ENCODE measurements around the gene TP73. TPM values are rescaled to one million over a fixed set of nuclear protein-coding genes. Genes with fewer than 3 reads are reported as not detected.
A peak's percentile ranks its signal among the peaks of the same experiment; 100 is the strongest.

Gene TP73
- total RNA-seq, 1 donor from 2014 or later = 3.6 TPM

DNA sequence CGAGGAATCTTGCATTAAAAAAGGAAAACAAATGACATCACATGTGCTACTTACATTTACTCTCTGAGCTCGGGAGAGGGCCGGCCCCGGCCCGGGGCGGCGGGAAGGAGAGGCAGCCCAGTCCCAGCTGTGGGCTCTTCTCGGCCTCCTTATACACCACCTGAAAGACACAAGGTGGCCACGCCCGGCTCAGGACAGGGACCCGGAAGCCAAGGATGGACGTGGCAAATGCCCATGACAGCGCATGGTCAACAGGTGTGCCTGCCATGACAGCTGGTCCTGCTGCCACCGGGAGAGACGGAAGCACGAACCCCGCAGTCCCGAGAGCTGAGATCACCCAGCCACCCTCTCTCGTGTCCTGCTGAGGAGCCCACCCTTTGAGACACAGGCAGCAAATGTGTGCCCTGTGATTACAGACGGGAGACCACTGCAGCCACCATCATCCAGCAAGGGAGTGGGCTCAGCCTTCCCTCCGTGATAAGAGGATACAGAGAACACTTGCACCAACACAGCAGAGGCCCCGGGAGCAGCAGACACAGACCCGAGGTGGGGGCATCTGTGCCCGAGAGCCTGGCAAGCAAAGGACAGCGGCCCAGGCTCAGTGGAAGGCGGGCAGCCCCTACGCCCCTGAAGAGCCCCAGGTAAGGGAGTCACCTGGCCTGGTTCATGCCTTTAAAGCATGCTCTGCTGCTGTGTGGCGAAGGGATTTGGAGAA lies 18.8 kb upstream of the TP73 start:
- intact Hi-C loops (cut with DNase I) = no loop called here
- H3K36me3 ChIP-seq = peaks cover 100% of the 10 kb centered on the region

DNA sequence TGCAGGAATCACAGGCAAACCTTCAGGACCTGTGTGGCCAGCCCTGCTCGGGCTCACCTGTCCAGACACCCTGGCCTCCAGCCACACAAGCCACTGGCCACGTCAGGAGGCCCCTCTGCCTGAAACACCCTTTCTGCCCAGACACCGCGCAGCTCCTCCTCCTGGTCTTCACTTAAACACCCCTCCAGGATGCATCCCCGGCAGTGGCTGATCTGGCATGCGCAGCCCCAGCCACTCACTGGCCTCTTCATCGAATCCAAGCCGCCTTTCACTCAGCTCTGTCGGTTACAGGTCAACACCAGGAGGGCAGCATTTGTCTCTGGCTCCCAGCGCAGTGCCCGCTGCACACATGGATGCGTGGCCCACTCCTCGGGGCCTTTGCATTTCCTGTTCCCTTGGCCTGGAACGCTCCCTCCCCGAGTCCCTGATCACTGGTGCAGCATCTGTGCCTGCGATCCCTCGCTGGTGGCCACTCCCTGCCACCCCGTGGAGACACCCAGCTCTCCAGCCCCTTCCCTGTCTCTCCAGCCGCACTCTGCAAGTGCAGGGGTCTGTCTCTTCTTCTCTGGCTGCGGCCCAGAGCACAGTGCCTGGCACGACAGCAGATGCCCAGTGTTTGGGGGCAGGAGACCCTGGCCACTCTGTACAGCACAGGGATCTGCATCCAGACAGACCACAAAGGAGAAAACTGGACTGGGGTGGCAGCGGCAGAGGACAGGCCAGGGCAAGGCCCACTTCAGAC lies 18.1 kb upstream of the TP73 start:
- DNase-seq (peak; percentile 40), ATAC-seq (no peak)
- H3K27ac ChIP-seq = no peak overlapping the region
- no peaks in the 10 kb centered on the region for H3K9me3 ChIP-seq
- no peaks in the 10 kb centered on the region for H3K27me3 ChIP-seq (ENCODE audit: low read depth)
- TF ChIP-seq, protein P1, sequence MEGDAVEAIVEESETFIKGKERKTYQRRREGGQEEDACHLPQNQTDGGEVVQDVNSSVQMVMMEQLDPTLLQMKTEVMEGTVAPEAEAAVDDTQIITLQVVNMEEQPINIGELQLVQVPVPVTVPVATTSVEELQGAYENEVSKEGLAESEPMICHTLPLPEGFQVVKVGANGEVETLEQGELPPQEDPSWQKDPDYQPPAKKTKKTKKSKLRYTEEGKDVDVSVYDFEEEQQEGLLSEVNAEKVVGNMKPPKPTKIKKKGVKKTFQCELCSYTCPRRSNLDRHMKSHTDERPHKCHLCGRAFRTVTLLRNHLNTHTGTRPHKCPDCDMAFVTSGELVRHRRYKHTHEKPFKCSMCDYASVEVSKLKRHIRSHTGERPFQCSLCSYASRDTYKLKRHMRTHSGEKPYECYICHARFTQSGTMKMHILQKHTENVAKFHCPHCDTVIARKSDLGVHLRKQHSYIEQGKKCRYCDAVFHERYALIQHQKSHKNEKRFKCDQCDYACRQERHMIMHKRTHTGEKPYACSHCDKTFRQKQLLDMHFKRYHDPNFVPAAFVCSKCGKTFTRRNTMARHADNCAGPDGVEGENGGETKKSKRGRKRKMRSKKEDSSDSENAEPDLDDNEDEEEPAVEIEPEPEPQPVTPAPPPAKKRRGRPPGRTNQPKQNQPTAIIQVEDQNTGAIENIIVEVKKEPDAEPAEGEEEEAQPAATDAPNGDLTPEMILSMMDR (IDR thresholded peaks at IDR 0.05) = no peak
- peaks cover 99% of the 10 kb centered on the region for H3K36me3 ChIP-seq
- intact Hi-C loops (cut with DNase I) = no loop called here
- H3K4me3 ChIP-seq = no peak overlapping the region
- H3K4me1 ChIP-seq = peaks cover 7% of the 10 kb centered on the region

More for the DNA sequence above, 18.8 kb upstream of the TP73 start:
- H3K27me3 ChIP-seq (ENCODE audit: low read depth) = no peaks in the 10 kb centered on the region
- H3K4me1 ChIP-seq = peaks cover 7% of the 10 kb centered on the region
- DNase-seq (peak; percentile 45), ATAC-seq (no peak)
- H3K27ac ChIP-seq = no peak overlapping the region
- H3K4me3 ChIP-seq = no peak overlapping the region
- H3K9me3 ChIP-seq = no peaks in the 10 kb centered on the region
- TF ChIP-seq, protein P1 (IDR thresholded peaks at IDR 0.05) = no peak

DNA sequence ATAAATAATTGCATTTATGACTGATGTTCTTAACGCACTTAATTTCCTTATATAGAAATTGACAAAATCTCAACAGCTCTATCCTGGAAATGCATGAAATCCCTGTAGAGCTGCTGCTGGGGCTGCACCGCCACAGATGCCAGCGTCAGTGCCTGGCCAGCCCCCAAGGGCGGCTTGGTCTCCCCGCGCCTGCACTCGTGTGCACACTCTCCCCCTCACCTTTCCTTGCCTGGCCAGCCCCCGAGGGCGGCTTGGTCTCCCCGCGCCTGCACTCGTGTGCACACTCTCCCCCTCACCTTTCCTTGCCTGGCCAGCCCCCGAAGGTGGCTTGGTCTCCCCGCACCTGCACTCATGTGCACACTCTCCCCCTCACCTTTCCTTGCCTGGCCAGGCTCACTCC lies 16.2 kb upstream of the TP73 start:
- no peaks in the 10 kb centered on the region for H3K9me3 ChIP-seq
- intact Hi-C loops (cut with DNase I) = no loop called here
- ATAC-seq = no peak
- no peaks in the 10 kb centered on the region for H3K4me1 ChIP-seq
- TF ChIP-seq, protein P1 (IDR thresholded peaks at IDR 0.05) = no peak
- no peak overlapping the region for H3K4me3 ChIP-seq
- DNase-seq = no peak
- no peak overlapping the region for H3K27ac ChIP-seq
- peaks cover 90% of the 10 kb centered on the region for H3K36me3 ChIP-seq
- H3K27me3 ChIP-seq (ENCODE audit: low read depth) = no peaks in the 10 kb centered on the region

DNA sequence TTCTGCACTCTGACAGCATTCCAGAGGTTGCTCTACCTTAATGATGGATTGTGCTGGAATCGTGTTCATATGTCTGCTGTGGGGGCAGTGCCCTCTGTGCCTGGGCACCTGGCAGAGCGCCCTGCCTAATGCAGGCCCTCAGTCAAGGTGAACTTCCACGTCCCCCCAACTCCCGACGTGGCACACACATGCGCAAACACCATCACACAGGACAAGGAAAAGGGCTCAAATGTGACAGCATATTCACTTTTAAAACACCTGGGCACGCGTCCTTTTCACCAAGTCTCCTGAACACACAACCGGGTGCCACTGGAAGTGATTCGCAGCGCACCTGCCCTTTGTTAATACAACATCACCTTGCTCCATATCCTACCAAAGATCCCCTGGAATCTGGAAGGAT lies 15.8 kb upstream of the TP73 start:
- Histone ChIP-seq H3K4me3 (no peak overlapping the region), H3K9me3 (no peaks in the 10 kb centered on the region), H3K27ac (no peak overlapping the region), H3K36me3 (peaks cover 85% of the 10 kb centered on the region), H3K27me3 (ENCODE audit: low read depth) (no peaks in the 10 kb centered on the region), H3K4me1 (no peaks in the 10 kb centered on the region)
- ATAC-seq = no peak
- intact Hi-C loops (cut with DNase I) = no loop called here
- TF ChIP-seq, protein P1 (IDR thresholded peaks at IDR 0.05) = no peak
- no peak for DNase-seq

DNA sequence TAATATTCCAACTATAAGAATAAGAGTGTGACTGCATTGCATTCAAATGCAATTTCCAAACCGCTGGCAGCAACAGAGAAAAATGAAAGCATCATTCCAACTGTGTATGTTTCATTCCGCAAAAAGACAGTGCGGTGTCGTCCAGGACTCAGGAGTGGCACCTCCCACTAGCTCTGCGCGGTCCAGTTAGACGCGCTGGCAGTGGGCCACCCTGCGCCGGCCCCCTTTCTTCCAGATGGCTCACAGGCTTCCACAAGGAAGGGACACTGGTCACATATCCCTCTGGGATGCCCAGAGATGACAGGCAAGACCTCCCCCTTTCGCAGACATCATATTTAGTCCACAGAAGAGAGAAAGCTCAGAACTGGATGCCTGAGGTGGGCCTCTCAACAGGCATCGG lies 14.3 kb upstream of the TP73 start:
- Histone ChIP-seq H3K4me1 (no peaks in the 10 kb centered on the region), H3K9me3 (no peaks in the 10 kb centered on the region), H3K27ac (no peak overlapping the region), H3K4me3 (no peak overlapping the region), H3K36me3 (peaks cover 70% of the 10 kb centered on the region), H3K27me3 (ENCODE audit: low read depth) (no peaks in the 10 kb centered on the region)
- TF ChIP-seq, protein P1 (IDR thresholded peaks at IDR 0.05) = no peak
- ATAC-seq = no peak
- no peak for DNase-seq
- intact Hi-C loops (cut with DNase I) = no loop called here

Measured in lower lobe of right lung (tissue), 2 donors.